HG02571 (cell line): ENCODE measurements around the gene PROM1.

ENCODE experiments used
- ATAC-seq: cut with Tn5 transposase; IDR thresholded peaks from one replicate; pipeline ENCODE4 v1.9.1; 2021; ENCODE audit warnings: mild to moderate bottlenecking, moderate library complexity; ENCODE audit not compliant: unreplicated experiment

Gene PROM1

DNA sequence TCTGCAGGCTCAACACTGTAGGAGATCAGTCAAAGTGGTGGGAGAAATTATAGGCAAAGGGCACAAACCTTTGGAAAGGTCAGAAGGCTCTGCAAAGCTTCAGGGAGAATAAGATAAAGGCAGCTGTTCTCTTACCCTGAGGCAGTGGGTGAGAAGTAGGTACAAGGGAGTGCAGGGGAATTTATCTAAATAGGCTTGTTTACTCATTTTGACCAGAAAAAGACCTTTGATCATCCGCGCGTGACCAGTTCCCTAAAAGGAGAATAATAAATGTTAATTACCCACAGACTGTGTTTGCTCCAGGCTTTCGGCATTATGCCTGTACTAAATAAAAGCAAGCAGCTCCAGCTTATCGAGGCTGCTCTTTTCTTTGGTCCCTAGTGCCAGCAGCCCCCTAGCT lies 130.2 kb downstream of the PROM1 start:
- no peak for ATAC-seq

DNA sequence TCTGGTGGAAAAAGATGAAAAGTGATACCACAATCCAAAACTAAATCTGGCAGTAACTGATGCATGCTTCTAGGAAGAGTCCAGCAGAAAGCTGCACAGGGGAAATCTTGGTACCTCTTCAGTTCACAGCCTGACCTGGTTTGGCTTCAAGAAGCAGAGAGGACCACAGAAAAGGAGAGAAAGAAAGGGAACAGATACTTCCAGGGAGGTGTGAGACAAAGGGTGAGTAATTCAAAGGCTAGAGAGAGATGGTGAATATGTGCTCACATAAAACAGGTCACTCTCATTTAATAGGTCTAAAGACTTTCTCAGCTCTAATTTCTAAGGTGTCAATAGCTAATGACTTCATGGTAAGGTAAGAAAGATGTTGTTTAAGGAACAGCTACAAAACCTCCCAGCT lies 132.0 kb downstream of the PROM1 start:
- ATAC-seq = no peak

GRCh38 chr4:15948826-15949225 lies 135.0 kb downstream of the PROM1 start:
- ATAC-seq = no peak

DNA sequence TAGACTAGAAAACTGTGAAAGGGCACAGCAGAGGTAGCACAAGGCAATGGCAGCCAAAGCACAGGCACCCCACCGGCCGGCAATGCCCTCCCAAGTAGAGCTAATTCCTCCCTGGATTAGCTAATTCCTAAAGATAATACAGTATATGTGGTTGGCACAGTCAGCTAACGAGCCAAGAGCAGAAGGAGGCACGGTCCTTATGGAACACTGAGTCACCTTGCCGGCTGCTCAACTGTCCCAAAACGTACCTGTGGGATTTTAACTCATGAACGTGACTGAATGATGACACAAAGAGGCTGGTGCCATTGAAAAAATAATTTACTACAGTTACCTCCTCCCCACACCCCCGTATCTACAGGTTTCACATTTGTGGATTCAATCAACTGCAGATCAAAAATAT lies 136.1 kb downstream of the PROM1 start:
- ATAC-seq = no peak

GRCh38 chr4:15945516-15945915 lies 138.3 kb downstream of the PROM1 start:
- ATAC-seq = no peak

DNA sequence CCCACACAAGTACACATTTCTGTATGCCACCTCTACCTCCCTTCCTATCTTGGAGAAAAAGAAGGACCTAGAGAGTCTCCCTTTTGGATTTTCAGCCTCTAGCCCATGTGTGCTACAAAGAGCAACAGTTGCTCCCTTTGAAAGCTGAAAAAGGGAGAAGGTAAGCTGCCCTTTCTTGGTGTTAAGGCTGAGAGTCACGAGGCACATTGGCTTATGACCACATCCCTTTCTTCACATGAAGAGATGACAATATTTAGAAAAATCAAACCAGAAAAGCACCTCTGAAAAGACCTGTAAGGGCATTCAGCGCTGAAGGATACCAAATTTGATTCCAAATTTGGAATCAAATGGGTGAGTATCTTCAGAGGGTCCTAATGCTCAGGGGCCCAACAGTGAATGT lies 138.9 kb downstream of the PROM1 start:
- ATAC-seq = no peak

- ATAC-seq = no peak
Observed at GRCh38 chr4:15942283-15942682, 141.5 kb downstream of the PROM1 start.

DNA sequence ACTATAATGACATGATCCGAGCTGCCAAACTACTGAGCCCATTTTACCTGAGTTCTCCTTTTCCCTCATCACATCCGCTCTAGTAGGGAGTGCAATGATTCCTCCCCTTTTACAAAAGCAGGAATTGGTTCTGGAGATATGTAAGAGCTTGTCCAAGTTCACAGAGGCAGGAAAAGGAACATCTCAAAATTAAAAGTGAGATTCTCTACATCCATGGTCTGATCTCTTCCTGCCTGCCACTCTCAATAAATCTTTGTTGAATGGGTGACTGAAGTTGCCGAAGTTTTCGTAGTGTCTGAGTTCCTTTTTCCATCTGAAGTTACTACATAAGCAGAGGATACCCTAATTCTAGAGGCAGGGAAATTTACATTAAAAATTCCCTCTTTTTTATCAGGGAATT lies 145.2 kb downstream of the PROM1 start, which contains the start of gene FGFBP1:
Gene FGFBP1, minus strand, starts transcription at position 101 of the 400 bp plus-strand sequence. CDS start 2,108 bp downstream, outside the sequence.
- no peak for ATAC-seq

GRCh38 chr4:15938182-15938581 lies 145.6 kb downstream of the PROM1 start:
- ATAC-seq = no peak

DNA sequence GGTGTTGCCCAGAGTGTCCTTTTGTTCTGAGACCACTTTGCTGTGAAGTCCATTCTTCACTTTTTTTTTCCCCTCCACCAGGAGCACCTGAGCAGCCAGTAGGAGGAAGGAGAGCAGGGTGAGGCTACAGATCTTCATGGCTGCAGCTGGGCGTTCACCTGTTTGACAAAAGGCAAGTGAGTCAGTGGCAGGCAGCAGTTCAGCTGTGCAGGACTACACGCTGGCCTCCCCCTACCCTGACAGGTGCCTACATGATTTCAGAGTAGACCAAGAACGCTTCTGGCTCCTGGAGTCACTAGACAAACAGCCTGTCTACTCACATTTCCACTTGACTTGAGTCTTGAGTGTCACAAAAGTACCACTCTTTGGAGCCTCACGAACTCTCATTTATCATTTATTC lies 147.3 kb downstream of the PROM1 start:
- no peak for ATAC-seq

DNA sequence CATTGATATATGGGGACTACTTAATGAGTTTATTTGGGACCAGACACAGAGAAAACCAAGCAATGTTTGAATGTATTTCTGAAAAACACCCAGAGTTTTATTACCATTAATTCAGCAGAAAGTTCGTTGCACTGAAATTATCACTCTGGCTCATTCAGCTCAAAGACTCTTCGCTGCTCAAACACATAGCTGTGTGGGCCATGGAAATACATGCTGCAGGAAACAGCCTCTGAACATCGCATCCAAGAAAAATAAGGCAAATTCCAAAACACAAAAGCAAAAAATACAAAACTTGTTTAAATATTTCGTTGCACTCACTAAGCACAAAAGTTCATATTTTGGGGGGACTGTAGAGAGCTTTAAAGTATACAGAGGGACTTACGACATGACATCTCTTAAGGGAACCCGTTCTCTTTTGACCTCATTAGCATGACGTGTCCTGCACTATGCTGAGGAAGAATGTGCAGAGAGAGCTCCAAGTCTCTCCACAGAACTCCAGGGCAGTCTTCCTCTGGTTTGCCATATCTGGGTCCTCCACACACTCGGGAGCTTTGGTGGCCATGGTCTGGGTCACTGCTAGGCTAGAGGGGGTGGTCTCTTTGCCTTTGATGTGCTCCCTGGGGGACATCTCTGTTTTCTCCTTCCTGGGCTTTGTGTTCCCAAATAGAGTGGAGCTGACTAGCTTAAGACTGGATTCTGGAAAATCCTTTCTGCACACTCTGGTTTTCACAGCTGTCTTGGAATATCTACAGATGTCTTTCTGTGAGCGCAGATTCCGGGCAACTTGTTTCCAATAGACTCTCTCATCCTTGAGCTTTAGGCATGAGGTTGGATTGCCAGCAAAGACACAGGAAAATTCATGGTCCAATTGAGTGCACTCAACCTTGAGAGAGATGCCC lies 148.1 kb downstream of the PROM1 start:
- ATAC-seq = no peak

DNA sequence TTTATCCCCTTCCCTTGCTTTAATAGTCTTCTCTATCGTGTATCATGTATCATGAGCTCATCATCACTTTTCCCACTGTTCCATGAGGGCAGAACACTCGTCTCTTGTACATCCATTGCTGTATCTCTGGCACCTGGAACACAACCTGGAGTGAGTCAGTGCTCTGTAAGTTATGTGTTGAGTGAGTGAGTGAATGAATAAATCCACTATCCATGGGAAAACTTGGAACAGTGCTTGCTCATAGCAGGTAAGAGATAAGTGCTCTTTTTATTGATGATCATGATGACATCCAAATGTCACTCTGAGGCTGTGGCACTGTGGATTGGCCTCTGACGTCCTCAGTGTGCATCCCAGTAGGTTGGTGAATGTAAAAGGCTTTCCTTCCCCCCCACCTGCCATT lies 149.6 kb downstream of the PROM1 start:
- ATAC-seq = no peak

DNA sequence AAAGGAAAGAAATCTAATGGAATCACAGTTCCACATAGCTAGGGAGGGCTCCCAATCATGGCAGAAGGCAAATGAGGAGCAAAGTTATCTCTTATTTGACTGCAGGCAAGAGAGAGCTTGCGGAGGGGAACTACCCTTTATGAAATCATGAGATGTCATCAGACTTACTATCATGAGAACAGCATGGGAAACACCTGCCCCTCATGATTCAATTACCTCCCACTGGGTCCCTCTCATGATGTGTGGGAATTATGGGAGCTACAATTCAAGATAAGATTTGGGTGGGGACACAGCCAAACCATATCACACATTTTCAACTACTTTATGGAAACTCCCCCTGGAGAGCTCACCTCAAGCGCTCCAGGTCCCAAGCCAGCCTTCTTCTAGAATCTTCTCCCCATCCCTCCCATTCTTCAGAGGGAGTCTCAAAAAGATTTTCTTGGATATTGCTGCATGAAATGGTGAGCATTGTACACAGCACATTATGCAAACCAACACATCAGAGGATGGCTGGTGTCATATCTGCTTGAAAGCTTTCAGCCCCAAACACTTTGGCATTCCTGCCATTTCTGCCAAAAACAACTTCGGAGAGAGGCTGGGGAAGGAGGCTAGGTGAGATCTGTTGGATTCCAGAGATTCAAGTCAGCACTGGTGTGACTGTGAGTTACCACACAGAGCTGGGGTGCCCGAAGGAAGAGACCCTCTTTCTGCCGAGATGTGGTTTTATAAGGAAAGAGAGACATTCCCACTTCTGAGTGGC lies 152.2 kb downstream of the PROM1 start:
- ATAC-seq = no peak

GRCh38 chr4:15930314-15930713 lies 153.5 kb downstream of the PROM1 start:
- no peak for ATAC-seq

- no peak for ATAC-seq
Observed at GRCh38 chr4:15929540-15929939, 154.3 kb downstream of the PROM1 start.

- ATAC-seq = no peak
Observed at GRCh38 chr4:15928883-15929282, 154.9 kb downstream of the PROM1 start.

DNA sequence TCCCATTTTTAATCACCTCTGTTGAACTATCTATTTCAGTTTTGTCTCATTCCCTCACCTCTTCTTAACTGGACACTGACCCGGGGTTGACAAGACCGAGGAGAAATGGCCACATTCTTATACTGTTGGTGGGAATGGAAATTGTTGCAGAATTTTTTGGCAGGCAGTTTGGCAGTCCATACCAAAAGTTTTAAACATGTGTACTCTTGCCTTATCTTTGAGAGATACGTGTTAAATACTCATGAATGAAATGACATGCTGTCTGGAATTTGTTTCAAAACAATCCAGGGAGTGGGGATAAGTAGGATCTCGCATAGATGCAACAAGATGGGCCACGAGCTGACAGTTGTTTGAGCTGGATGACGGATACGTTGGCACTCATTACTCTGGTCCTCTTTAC lies 157.3 kb downstream of the PROM1 start:
- no peak for ATAC-seq

GRCh38 chr4:15925830-15926229 lies 158.0 kb downstream of the PROM1 start:
- no peak for ATAC-seq

GRCh38 chr4:15921592-15921932 lies 162.3 kb downstream of the PROM1 start:
- no peak for ATAC-seq

DNA sequence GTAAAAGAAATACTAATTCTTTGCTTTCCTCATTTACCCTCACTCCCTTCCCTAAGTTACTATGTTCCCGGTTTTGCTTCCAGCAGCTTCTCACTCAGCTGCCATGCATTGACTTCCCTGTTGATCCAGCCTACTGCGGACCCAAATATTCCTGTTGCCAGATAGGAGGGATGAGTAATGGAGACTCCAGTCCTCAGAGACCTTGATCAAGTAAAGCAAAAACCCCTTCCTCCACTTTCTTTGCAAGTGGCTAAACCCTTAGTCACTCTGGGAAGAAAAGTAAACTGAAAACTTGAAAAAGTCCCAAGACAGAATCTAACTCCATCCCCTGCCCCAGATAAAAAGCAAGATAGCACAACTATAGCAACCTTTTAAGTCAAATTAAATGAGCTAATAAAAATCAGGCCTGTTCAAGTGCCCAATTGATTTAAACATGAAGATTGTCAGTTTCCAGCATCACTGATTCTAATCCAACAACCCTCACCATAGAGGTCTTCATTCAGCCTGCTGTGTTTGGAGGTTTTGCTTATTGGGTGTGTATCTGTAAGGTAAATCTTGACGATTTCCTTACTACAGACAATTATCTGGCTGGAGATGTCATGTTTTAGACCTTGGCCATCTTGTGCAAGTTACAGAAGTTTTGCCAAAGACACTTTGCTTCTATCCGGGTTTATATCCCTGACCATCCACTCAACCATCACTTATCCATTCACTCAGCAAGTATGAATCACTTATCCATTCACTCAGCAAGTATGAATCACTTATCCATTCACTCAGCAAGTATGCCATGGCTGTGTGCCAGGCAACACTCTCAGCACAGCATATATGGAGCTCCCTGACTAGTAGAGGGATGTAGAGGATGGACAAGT lies 162.9 kb downstream of the PROM1 start:
- no peak for ATAC-seq

DNA sequence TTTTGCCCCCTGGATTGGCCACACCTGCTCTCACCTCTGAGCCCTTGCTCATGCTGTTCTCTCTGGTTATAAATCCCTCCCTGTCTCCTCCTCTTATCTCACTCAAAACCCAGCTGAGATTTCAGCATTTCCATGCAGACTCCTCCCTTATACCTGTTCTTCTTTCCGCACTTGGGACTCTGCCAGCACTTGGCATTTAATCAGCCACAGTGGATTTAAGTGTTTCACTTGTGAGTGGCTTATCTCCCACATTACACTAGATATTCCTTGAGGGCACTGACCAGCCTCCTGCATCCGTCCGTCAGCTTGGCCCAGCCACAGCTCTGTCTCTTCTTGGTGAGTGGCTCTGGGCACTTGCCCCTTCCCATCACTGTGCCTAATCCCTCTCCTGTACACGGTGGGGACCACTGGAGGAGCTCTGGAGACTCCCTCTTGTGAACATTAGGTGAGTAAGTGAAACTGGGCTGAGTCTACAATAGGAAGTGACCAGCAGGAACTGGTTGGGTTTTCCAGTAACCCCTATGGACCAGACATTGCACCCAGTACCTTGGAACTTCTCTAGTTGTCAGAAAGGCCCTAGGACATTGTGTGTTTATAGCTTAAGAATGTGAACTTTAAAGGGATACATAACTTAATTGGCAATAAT lies 165.2 kb downstream of the PROM1 start:
- ATAC-seq = no peak
